Adrenal gland (tissue), 12 donors: ENCODE results near the gene KCNK10. TPM values are rescaled to one million over a fixed set of nuclear protein-coding genes. Genes with fewer than 3 reads are reported as not detected.

Experiments
- DNase-seq, 7 donors: peaks; one replicate each; pipeline ENCODE4 v3.0.0-alpha.2; 2019 to 2020
- H3K27ac ChIP-seq, 5 donors: fragments of 200-600 bp; sonication (generic) in 4 of 5; 1 replicate in 3 of 5; 2 replicates in 2 of 5; pipeline versions ENCODE4 v1.5.1 to v1.8.0; 2016 to 2020; ENCODE audit warnings: mild to moderate bottlenecking in 1 of 5
- H3K27me3 ChIP-seq: fragments of 200-600 bp; 2 replicates; pipeline ENCODE4 v1.8.0; 2021
- H3K36me3 ChIP-seq, 2 donors: fragments of 200-600 bp; replicated peaks in 1 of 2; 1 replicate in 1 of 2; 2 replicates in 1 of 2; pipeline versions ENCODE4 v1.5.1 to v1.8.0; 2018 to 2022
- H3K4me1 ChIP-seq, 2 donors: fragments of 200-600 bp; replicated peaks in 1 of 2; 1 replicate in 1 of 2; 2 replicates in 1 of 2; pipeline versions ENCODE4 v1.5.1 to v1.8.0; 2018 to 2021
- H3K4me3 ChIP-seq, 4 donors: fragments of 200-600 bp; sonication (generic) in 3 of 4; one replicate each; pipeline ENCODE4 v1.5.1; 2016 to 2018
- H3K9me3 ChIP-seq, 3 donors: fragments of 200-600 bp; sonication (generic) in 1 of 3; replicated peaks in 1 of 3; 1 replicate in 2 of 3; 2 replicates in 1 of 3; pipeline versions ENCODE4 v1.5.1 to v1.8.0; 2016 to 2021
- POLR2A ChIP-seq, 2 donors: fragments of 450-650 bp; IDR thresholded peaks; one replicate each; pipeline ENCODE4 v1.6.1; 2017; ENCODE audit warnings: antibody characterized with exemption in 2 of 2, mild to moderate bottlenecking in 2 of 2, moderate library complexity in 1 of 2
- WGBS, 4 donors: extraction: QIAGEN DNeasy Blood & Tissue Kit in 2 of 4; methylation state at CpG; one replicate each; pipeline versions ENCODE4 v1.1.5 to v1.1.7; 2013 to 2017; 5-methylcytosine and 5-hydroxymethylcytosine counted together
- intact Hi-C, 2 donors: fragments of 100-400 bp; cut with DNase I; formaldehyde crosslinking; loops; one replicate each; pipeline versions ENCODE4 v1.14.1 to v1.15.0; 2022 to 2023
- polyA plus RNA-seq, 3 donors: library from polyadenylated mRNA; stranded (reverse); fragments of 200-250 nt in 2 of 3; fragments of 350-450 nt in 1 of 3; fragmentation: Illumina TruSeq in 1 of 3; extraction: RNeasy Lipid Tissue Mini Kit (QIAGEN cat#74804) in 1 of 3; gene quantifications; one replicate each; pipeline ENCODE4 v1.2.3, GENCODE V29; 2013 to 2014
- total RNA-seq, 9 donors: library from RNA; depleted of rRNA in 4 of 9; stranded (reverse); fragments of >200 nt in 4 of 9; fragments of 120-200 nt in 1 of 9; fragmentation: NEBNext Ultra II Directional in 1 of 9; extraction: Animal tissue kit (Norgen Biotek cat#: 25700) in 1 of 9; gene quantifications; one replicate each; pipeline versions ENCODE4 v1.1.0 to v1.2.4, GENCODE V29; 2013 to 2023
- TF ChIP-seq, protein P1 (sequence below), 6 experiments: fragments of 450-650 bp in 4 of 6; fragments of 200-600 bp in 2 of 6; sonication (generic) in 1 of 6; IDR thresholded peaks; 1 replicate in 5 of 6; 2 replicates in 1 of 6; pipeline versions ENCODE4 v1.5.1 to v1.8.0; 2016 to 2021; ENCODE audit warnings: antibody characterized with exemption in 6 of 6, mild to moderate bottlenecking in 2 of 6, moderate library complexity in 1 of 6
- donor health status: healthy with polysubstance abuse.
- donor health status: Bipolar disorder and iron deficiency.
- donor health status: DM: yes; HTN: yes; CAD: no.
- donor health status: DM: no; HTN: no; CAD: no.
- donor health status: DM: no; HTN: no; CAD: no.
- donor health status: DM: yes; HTN: yes; CAD: no.

Gene KCNK10
- total and polyA plus RNA-seq, 12 donors, result 0.03 to 1.1 (median 0.60) TPM; not detected in 7

- Histone ChIP-seq H3K27me3 (no peaks in the 10 kb centered on the region), H3K9me3 (no peaks in the 10 kb centered on the region), H3K4me1 (no peaks in the 10 kb centered on the region), H3K4me3 (no peak overlapping the region), H3K36me3 (no peaks in the 10 kb centered on the region), H3K27ac (no peak overlapping the region)
- 55 to 65% (median 56%) methylated on average over 4 of the region's 4 CpGs for WGBS, 4 donors
- intact Hi-C loops, result no loop called here
- DNase-seq, result no peak
- TF ChIP-seq POLR2A (IDR thresholded peaks at IDR 0.05), result no peak
- TF ChIP-seq, protein P1, sequence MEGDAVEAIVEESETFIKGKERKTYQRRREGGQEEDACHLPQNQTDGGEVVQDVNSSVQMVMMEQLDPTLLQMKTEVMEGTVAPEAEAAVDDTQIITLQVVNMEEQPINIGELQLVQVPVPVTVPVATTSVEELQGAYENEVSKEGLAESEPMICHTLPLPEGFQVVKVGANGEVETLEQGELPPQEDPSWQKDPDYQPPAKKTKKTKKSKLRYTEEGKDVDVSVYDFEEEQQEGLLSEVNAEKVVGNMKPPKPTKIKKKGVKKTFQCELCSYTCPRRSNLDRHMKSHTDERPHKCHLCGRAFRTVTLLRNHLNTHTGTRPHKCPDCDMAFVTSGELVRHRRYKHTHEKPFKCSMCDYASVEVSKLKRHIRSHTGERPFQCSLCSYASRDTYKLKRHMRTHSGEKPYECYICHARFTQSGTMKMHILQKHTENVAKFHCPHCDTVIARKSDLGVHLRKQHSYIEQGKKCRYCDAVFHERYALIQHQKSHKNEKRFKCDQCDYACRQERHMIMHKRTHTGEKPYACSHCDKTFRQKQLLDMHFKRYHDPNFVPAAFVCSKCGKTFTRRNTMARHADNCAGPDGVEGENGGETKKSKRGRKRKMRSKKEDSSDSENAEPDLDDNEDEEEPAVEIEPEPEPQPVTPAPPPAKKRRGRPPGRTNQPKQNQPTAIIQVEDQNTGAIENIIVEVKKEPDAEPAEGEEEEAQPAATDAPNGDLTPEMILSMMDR (IDR thresholded peaks at IDR 0.05), result no peak
These were observed 12.6 kb downstream of the KCNK10 start for GRCh38 chr14:88310449-88310848.

DNA sequence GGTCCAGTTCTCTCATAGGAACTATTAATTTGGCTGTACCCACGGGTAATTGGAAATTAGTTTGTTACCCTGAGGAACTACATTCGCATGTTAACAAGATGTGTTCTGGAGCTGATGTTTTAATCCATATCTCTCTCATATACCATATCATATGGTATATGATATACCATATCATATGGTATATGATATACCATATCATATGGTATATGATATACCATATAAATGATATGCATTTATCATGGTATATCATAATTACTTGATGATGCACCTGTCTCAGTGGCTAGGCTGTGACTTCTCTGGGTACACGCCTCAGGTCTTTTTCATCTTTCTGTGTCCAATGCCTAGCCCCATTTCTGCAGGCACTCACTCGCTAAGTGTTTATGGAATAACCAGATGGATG lies 13.0 kb downstream of the KCNK10 start:
- Histone ChIP-seq H3K27me3 (no peaks in the 10 kb centered on the region), H3K9me3 (no peaks in the 10 kb centered on the region), H3K27ac (no peak overlapping the region), H3K4me3 (no peak overlapping the region), H3K36me3 (no peaks in the 10 kb centered on the region), H3K4me1 (no peaks in the 10 kb centered on the region)
- no peak for TF ChIP-seq POLR2A (IDR thresholded peaks at IDR 0.05)
- TF ChIP-seq, protein P1 (IDR thresholded peaks at IDR 0.05), result no peak
- DNase-seq, result no peak
- 83 to 90% (median 87%) methylated on average over 4 of the region's 4 CpGs for WGBS, 4 donors
- intact Hi-C loops, result no loop called here

DNA sequence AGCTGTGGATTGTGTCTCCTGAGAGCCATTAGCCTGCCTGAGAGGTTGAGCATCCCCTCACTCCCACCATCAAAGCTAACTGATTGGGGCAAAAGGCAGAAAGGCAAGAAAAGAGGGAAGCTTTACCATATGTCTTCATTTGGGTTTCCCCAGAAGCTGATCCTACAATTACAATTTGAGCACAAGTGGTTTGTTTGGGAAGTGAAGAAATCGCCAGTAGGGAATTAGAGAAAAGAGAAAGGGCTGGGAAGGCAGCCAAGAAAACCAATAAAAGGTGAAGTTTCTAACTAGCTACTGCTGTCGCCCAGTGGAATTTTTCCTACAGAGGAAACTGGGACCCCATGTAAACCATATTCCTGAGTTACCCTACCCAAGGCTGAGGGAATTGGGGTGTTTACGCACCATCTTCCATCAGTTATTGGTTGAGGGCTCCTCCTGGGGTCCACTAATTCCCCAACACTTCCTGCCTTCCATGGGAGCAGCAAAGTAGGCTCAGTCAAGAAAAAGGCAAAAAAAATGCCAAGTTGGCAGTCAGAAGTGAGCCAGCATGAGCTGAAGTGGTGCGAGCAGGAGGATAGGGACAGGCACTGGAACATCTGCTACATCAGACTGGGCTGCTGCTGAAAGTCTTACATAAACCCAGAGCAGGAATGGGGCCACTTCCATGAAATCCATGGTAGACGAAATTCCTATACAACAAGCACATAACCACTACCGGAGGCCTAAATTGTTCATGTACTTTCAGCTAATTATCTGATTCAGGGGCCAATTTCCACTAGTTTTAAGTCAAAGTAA lies 17.3 kb downstream of the KCNK10 start:
- H3K4me3 ChIP-seq, result no peak overlapping the region
- no peak overlapping the region for H3K27ac ChIP-seq
- no peak for DNase-seq
- TF ChIP-seq POLR2A (IDR thresholded peaks at IDR 0.05), result no peak
- TF ChIP-seq, protein P1 (IDR thresholded peaks at IDR 0.05), result no peak
- intact Hi-C loops, result no loop called here
- H3K9me3 ChIP-seq, result no peaks in the 10 kb centered on the region
- H3K36me3 ChIP-seq, result no peaks in the 10 kb centered on the region
- 54 to 65% (median 62%) methylated on average over 6 of the region's 6 CpGs for WGBS, 4 donors
- no peaks in the 10 kb centered on the region for H3K4me1 ChIP-seq
- no peaks in the 10 kb centered on the region for H3K27me3 ChIP-seq

- Histone ChIP-seq H3K27ac (no peak overlapping the region), H3K4me1 (no peaks in the 10 kb centered on the region), H3K4me3 (no peak overlapping the region), H3K9me3 (no peaks in the 10 kb centered on the region), H3K36me3 (no peaks in the 10 kb centered on the region), H3K27me3 (no peaks in the 10 kb centered on the region)
- WGBS, 4 donors, result 62 to 81% (median 69%) methylated on average over 3 of the region's 3 CpGs
- intact Hi-C loops, result no loop called here
- peak in 1 of 7 donors; percentile 16 for DNase-seq
- TF ChIP-seq, protein P1 (IDR thresholded peaks at IDR 0.05), result no peak
- no peak for TF ChIP-seq POLR2A (IDR thresholded peaks at IDR 0.05)
These were observed 20.0 kb downstream of the KCNK10 start for GRCh38 chr14:88303041-88303440.
